Femur (tissue), 1 donor: ENCODE measurements around the gene IMPDH1.
"Not testable (repeated sequence)": the region's sequence is repeated elsewhere in the genome, so short reads cannot be mapped to it uniquely, and the experiment has no call there.

Experiments
- DNase-seq: peaks from one replicate; pipeline ENCODE4 v3.0.0-alpha.2; 2017

The IMPDH1 gene

GRCh38 chr7:128409596-128410450 lies at the start of gene IMPDH1:
Gene IMPDH1, minus strand, starts transcription at chr7:128409982. Its CDS starts 81 bp downstream, at chr7:128409901.
- DNase-seq = peak; percentile 92

- peak; percentile 73 for DNase-seq
Observed at GRCh38 chr7:128459394-128459878, 49.7 kb upstream of the IMPDH1 start.

- DNase-seq = no peak
Observed at GRCh38 chr7:128458956-128459355, 49.2 kb upstream of the IMPDH1 start.

- not testable (repeated sequence) for DNase-seq
Observed at GRCh38 chr7:128457385-128457784, 47.6 kb upstream of the IMPDH1 start.

GRCh38 chr7:128456255-128456725 lies 46.5 kb upstream of the IMPDH1 start:
- DNase-seq = no peak

GRCh38 chr7:128455543-128456254 lies 45.9 kb upstream of the IMPDH1 start, which contains the start of gene HILPDA:
Gene HILPDA, plus strand, starts transcription at chr7:128455878. Its CDS starts 1,391 bp downstream, at chr7:128457269.
- peak; percentile 94 for DNase-seq

GRCh38 chr7:128454808-128455542 lies 45.2 kb upstream of the IMPDH1 start:
- DNase-seq = no peak

- peak; percentile 97 for DNase-seq
Observed at GRCh38 chr7:128453836-128454804, 44.3 kb upstream of the IMPDH1 start.

GRCh38 chr7:128452552-128452951 lies 42.8 kb upstream of the IMPDH1 start:
- no peak for DNase-seq

- DNase-seq = no peak
Observed at GRCh38 chr7:128450913-128451312, 41.1 kb upstream of the IMPDH1 start.

- no peak for DNase-seq
Observed at GRCh38 chr7:128450409-128450808, 40.6 kb upstream of the IMPDH1 start.

GRCh38 chr7:128448751-128449302 lies 39.0 kb upstream of the IMPDH1 start:
- DNase-seq = no peak

GRCh38 chr7:128447941-128448564 lies 38.3 kb upstream of the IMPDH1 start:
- no peak for DNase-seq

- peak; percentile 55 for DNase-seq
Observed at GRCh38 chr7:128446306-128446705, 36.5 kb upstream of the IMPDH1 start.

GRCh38 chr7:128443831-128444600 lies 34.2 kb upstream of the IMPDH1 start:
- no peak for DNase-seq

GRCh38 chr7:128442356-128442755 lies 32.6 kb upstream of the IMPDH1 start:
- DNase-seq = no peak

GRCh38 chr7:128437426-128438332 lies 27.9 kb upstream of the IMPDH1 start:
- DNase-seq = no peak

GRCh38 chr7:128435327-128435686 lies 25.5 kb upstream of the IMPDH1 start:
- no peak for DNase-seq
